ENCODE results near the gene GPR39. TPM values are rescaled to one million over a fixed set of nuclear protein-coding genes. Genes with fewer than 3 reads are reported as not detected.
A peak's percentile ranks its signal among the peaks of the same experiment; 100 is the strongest.

The GPR39 gene
- total and polyA plus RNA-seq, 2 donors from 2014 or later: 4.9 to 8.7 TPM

DNA sequence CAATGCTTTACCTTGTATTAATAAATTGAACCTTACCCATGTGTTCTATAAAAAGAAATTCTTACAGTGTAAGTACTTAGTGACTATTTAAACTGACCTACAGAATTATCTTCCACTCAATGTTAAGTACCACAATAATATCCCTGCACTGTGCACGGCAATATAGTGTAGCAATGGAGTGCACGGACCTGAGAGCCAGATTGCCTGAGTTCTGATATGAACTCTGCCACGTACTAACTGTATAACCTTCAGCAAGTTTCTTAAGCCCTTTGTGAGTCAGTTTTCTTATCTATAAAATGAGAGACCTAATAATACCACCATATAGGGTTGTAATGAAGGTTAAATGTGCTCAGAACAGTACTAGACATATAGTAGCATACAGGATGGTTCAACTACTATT is 66.2 kb downstream of the GPR39 start:
- FAIRE-seq (no peak), DNase-seq (no peak)
- intact Hi-C loops (cut with DNase I): no loop called here
- Histone ChIP-seq H3K4me1 (ENCODE audit: control insufficient read depth in 2 of 3, insufficient read depth in 2 of 3, low read depth in 1 of 3, low read length in 3 of 3) (no peaks in the 10 kb centered on the region), H3K36me3 (ENCODE audit: control insufficient read depth in 2 of 3, insufficient read depth in 3 of 3, low read length in 3 of 3) (no peaks in the 10 kb centered on the region), H3K9me3 (ENCODE audit: control insufficient read depth in 2 of 3, insufficient read depth in 1 of 3, low read length in 3 of 3) (no peaks in the 10 kb centered on the region), H3K27me3 (ENCODE audit: control insufficient read depth, insufficient read depth, low read length) (no peaks in the 10 kb centered on the region), H3K4me3 (ENCODE audit: low read length in 3 of 3) (no peak overlapping the region), H3K27ac (ENCODE audit: low read depth in 2 of 2, low read length in 2 of 2) (no peak overlapping the region), H3K9ac (ENCODE audit: low read length in 3 of 3) (no peak overlapping the region)
- TF ChIP-seq, protein P1, sequence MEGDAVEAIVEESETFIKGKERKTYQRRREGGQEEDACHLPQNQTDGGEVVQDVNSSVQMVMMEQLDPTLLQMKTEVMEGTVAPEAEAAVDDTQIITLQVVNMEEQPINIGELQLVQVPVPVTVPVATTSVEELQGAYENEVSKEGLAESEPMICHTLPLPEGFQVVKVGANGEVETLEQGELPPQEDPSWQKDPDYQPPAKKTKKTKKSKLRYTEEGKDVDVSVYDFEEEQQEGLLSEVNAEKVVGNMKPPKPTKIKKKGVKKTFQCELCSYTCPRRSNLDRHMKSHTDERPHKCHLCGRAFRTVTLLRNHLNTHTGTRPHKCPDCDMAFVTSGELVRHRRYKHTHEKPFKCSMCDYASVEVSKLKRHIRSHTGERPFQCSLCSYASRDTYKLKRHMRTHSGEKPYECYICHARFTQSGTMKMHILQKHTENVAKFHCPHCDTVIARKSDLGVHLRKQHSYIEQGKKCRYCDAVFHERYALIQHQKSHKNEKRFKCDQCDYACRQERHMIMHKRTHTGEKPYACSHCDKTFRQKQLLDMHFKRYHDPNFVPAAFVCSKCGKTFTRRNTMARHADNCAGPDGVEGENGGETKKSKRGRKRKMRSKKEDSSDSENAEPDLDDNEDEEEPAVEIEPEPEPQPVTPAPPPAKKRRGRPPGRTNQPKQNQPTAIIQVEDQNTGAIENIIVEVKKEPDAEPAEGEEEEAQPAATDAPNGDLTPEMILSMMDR (IDR thresholded peaks at IDR 0.05; ENCODE audit: borderline replicate concordance, extremely low read depth, insufficient read depth): no peak

- FAIRE-seq: no peak
These were observed 67.5 kb downstream of the GPR39 start for GRCh38 chr2:132484144-132484543.

DNA sequence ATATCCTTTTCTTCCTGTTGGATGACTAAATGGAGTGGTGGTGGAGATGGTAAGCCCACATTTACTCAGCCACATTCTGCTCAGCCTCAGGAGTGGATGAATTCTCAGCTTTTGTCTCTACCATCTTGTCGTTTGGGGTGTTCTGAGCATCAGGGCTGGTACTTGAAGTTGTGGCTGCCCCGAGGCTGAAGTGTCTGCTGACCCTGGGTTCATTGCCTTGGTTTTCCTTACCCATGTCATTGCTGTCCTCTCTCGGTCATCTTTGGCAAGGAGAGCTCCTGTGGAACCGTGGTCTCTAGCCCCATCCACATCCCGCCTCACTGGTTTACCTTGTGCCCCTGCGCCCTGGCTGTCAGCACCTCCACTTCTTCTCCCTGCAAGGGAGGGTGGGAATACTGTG is 71.9 kb downstream of the GPR39 start:
- Histone ChIP-seq H3K27me3 (ENCODE audit: control insufficient read depth, insufficient read depth, low read length) (no peaks in the 10 kb centered on the region), H3K4me1 (ENCODE audit: control insufficient read depth in 2 of 3, insufficient read depth in 2 of 3, low read depth in 1 of 3, low read length in 3 of 3) (no peaks in the 10 kb centered on the region), H3K36me3 (ENCODE audit: control insufficient read depth in 2 of 3, insufficient read depth in 3 of 3, low read length in 3 of 3) (no peaks in the 10 kb centered on the region), H3K27ac (ENCODE audit: low read depth in 2 of 2, low read length in 2 of 2) (no peak overlapping the region), H3K9ac (ENCODE audit: low read length in 3 of 3) (no peak overlapping the region), H3K9me3 (ENCODE audit: control insufficient read depth in 2 of 3, insufficient read depth in 1 of 3, low read length in 3 of 3) (no peaks in the 10 kb centered on the region), H3K4me3 (ENCODE audit: low read length in 3 of 3) (no peak overlapping the region)
- no peak for FAIRE-seq
- intact Hi-C loops (cut with DNase I): no loop called here
- TF ChIP-seq, protein P1 (IDR thresholded peaks at IDR 0.05; ENCODE audit: borderline replicate concordance, extremely low read depth, insufficient read depth): no peak
- no peak for DNase-seq

More at GRCh38 chr2:132484144-132484543, 67.5 kb downstream of the GPR39 start:
- TF ChIP-seq, protein P1 (IDR thresholded peaks at IDR 0.05; ENCODE audit: borderline replicate concordance, extremely low read depth, insufficient read depth): no peak
- DNase-seq: no peak
- no peaks in the 10 kb centered on the region for H3K4me1 ChIP-seq (ENCODE audit: control insufficient read depth in 2 of 3, insufficient read depth in 2 of 3, low read depth in 1 of 3, low read length in 3 of 3)
- H3K27ac ChIP-seq (ENCODE audit: low read depth in 2 of 2, low read length in 2 of 2): no peak overlapping the region
- H3K9ac ChIP-seq (ENCODE audit: low read length in 3 of 3): no peak overlapping the region
- H3K27me3 ChIP-seq (ENCODE audit: control insufficient read depth, insufficient read depth, low read length): no peaks in the 10 kb centered on the region
- H3K36me3 ChIP-seq (ENCODE audit: control insufficient read depth in 2 of 3, insufficient read depth in 3 of 3, low read length in 3 of 3): no peaks in the 10 kb centered on the region
- H3K4me3 ChIP-seq (ENCODE audit: low read length in 3 of 3): no peak overlapping the region
- intact Hi-C loops (cut with DNase I): no loop called here
- no peaks in the 10 kb centered on the region for H3K9me3 ChIP-seq (ENCODE audit: control insufficient read depth in 2 of 3, insufficient read depth in 1 of 3, low read length in 3 of 3)

DNA sequence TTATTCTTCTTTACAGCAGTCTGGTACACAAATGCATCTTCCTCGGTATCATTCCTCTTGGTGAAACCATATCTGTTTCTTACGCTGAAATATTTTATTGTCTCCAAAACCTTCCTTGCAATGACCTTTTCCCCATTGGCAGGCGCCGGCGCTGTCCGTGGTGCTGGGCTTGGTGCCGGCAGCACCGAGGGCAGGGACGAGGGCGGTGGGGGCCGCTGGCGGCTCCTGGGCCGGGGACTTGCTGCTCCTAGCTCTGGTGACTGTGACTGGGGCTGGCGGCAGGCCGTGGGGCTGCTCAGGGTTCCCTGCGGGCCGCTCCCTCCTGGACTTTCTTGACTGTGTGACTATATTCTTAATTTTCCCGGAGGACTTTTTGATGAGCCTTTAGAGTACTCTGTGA is 72.5 kb downstream of the GPR39 start:
- TF ChIP-seq, protein P1 (IDR thresholded peaks at IDR 0.05; ENCODE audit: borderline replicate concordance, extremely low read depth, insufficient read depth): no peak
- no peak overlapping the region for H3K9ac ChIP-seq (ENCODE audit: low read length in 3 of 3)
- intact Hi-C loops (cut with DNase I): no loop called here
- FAIRE-seq (no peak), DNase-seq (peak; percentile 63 to 82 (median 80))
- H3K4me1 ChIP-seq (ENCODE audit: control insufficient read depth in 2 of 3, insufficient read depth in 2 of 3, low read depth in 1 of 3, low read length in 3 of 3): no peaks in the 10 kb centered on the region
- no peaks in the 10 kb centered on the region for H3K27me3 ChIP-seq (ENCODE audit: control insufficient read depth, insufficient read depth, low read length)
- no peak overlapping the region for H3K4me3 ChIP-seq (ENCODE audit: low read length in 3 of 3)
- no peak overlapping the region for H3K27ac ChIP-seq (ENCODE audit: low read depth in 2 of 2, low read length in 2 of 2)
- H3K36me3 ChIP-seq (ENCODE audit: control insufficient read depth in 2 of 3, insufficient read depth in 3 of 3, low read length in 3 of 3): no peaks in the 10 kb centered on the region
- no peaks in the 10 kb centered on the region for H3K9me3 ChIP-seq (ENCODE audit: control insufficient read depth in 2 of 3, insufficient read depth in 1 of 3, low read length in 3 of 3)
